ENCODE measurements around the gene MSRB3. TPM values are rescaled to one million over a fixed set of nuclear protein-coding genes. Genes with fewer than 3 reads are reported as not detected.

The MSRB3 gene
- total RNA-seq: 81.1 TPM
- long read RNA-seq, full-length matches to known transcripts: 369 of 425 reads
- long read RNA-seq, partial matches to known transcripts: 8 of 425 reads
- long read RNA-seq, other reads (novel, unspliced or antisense): 48 of 425 reads

DNA sequence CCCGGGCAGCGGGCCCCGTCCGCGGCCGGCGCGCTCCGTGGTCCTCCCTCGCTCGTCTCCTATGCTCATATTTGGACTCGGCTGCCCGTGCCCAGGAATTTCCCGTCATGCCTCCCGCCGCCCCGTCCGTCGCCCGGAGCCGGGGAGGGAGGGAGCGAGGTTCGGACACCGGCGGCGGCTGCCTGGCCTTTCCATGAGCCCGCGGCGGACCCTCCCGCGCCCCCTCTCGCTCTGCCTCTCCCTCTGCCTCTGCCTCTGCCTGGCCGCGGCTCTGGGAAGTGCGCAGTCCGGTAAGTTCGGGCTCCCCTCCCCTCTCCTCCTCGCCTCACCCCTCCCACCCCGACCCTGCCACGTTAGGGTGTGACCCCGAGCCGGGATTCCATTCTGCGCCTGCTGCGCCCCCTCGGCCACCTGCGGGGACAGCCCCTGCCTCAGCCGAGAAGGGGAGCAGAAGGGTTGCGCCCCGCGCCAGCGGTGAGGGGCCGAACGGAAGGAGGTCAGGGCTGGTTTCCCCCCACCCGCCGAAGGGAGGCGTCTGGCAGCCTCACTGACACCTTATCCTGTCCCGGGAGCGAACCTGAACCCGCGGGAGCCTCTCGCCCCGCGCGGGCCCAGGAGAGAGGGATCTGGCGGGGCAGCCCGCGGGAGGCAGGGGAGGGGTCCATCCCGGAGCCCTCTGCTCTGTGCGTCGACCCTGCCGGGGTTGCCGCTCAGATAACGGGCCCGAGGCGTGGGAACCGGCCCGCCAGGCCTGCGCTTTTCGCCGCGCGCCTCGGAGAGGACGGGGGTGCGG, at the start of gene MSRB3:
TSS of gene MSRB3 (plus strand) at position 108 of the 793 bp plus-strand sequence. CDS start 29,897 bp downstream, outside the sequence.
- DNase-seq (ENCODE audit: low spot score): peak; percentile 91

DNA sequence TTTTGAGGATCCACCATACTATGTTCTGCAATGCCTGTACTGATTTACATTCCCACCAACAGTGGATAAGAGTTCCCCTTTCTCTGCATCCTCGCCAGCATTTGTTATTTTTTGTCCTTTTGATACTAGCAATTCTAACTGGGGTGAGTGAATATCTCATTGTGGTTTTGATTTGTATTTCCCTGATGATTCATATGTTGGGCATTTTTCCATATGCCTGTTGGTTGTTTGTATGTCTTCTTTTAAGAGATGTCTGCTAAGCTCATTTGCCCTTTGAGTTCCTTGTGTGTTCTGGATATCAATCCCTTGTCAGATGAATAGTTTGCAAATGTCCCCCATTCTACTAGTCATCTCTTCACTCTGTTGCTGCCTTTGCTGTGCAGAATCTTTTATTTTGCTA, 49.0 kb upstream of the MSRB3 start:
- no peak for DNase-seq (ENCODE audit: low spot score)

- no peak for DNase-seq (ENCODE audit: low spot score)
Observed at GRCh38 chr12:65232476-65233077, 45.9 kb upstream of the MSRB3 start.

GRCh38 chr12:65237153-65237552, 41.3 kb upstream of the MSRB3 start:
- DNase-seq (ENCODE audit: low spot score): no peak

DNA sequence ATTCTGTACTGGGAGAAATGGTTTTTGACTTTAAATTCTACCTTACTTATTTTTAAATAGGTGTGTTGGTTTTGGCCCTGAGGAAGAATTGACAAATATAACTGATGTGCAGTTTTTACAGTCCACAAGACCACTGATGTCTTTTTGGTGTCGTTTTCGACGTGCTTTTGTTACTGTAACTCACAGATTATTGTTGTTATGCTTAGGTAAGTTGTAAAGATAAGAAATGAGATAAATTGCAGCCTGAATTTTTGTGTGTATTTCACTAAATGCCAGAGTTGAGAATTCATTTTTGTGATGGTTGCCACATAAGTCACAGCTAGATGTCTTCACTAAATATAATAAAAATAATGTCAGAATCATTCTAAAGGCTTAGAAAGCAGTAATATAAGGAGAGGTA, 39.9 kb upstream of the MSRB3 start:
- DNase-seq (ENCODE audit: low spot score): no peak

GRCh38 chr12:65248656-65249633, 29.5 kb upstream of the MSRB3 start:
- DNase-seq (ENCODE audit: low spot score): no peak

DNA sequence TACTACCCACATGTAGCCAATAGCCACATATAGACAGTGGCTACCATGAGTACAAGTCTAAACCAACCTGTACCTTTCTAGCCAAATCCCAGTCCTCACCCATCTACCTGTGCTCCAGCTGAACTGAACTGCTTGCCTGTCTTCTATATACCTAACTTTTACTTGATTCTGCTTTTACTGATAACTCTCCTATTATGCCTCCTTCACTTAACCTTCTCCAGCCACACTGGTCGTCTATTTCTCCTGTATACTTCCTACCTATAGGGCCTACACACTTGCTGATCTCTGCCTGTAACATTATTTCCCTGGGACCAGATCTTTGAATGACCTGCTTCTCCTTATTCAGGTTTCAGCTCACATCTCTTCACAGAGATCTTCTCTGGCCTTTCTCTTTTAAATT, 26.0 kb upstream of the MSRB3 start:
- no peak for DNase-seq (ENCODE audit: low spot score)

GRCh38 chr12:65257986-65258385, 20.5 kb upstream of the MSRB3 start:
- DNase-seq (ENCODE audit: low spot score): no peak

GRCh38 chr12:65259501-65259900, 19.0 kb upstream of the MSRB3 start:
- DNase-seq (ENCODE audit: low spot score): no peak

GRCh38 chr12:65263777-65264176, 14.7 kb upstream of the MSRB3 start:
- no peak for DNase-seq (ENCODE audit: low spot score)

DNA sequence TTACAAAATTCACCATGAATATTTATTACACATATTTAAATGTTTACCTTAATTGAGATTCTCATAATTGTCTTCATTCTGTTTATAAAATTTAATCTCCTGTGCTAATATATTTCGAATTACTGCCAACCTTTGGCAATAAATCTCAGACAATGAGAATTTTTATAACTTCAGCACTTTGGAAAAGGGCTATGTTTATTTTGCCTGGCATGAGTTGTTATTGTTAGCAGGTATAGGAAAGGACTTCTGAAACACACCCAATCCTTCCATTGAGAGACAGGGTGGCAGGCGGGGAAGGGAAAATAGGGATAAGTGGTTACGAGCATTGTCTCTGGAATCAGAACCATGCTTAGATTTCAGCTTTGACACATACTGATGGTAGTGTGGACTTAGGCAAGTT, 12.1 kb upstream of the MSRB3 start:
- no peak for DNase-seq (ENCODE audit: low spot score)

DNA sequence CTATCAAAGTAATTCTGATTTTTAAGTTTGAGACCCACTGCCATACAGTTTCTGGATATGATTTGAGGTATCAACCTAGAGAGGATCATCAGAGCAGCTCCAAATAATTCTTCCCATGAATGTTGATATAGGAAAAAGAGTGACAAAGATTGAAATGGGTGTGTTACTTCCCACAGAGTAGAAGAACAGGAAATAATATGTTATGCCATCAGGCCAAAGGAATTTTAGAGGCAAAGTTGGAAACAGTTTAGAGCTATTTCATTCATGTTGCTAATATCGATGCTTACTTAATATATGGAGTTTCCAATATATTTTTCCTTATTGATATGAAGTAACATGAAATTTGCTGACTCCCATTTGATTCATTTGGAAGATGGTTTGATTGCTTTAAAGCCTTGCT, 8.9 kb upstream of the MSRB3 start:
- no peak for DNase-seq (ENCODE audit: low spot score)

DNA sequence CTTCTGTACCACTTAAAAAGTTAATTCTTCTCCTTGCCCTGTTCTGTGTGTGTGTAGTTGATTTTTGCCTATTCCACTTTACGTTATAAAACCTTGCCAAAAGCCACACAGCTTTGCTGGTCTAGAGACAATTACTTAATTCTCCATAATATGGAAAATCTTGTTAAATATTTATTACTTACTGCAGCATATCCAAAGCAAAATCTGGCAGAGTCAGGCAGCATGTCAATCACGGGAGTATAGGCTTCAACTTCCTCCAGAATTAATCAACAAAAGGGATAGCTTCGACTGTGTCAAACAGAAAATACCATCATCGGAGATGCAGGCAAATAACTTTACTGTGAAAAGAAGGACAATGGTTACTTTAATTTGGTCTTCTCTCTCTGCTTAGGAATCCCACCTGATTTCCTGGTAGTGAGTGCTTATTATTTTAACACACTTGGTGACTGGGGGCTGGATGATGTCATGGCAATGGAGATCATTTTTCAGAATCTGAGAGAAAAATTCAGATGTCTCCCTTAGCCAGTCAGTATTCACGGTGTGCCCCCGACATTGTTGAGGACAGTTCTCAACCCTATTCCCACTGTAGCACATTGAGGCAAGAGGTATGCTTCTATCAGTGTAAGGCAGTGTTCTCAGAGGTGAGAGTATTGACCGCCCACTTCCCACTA, 3.7 kb upstream of the MSRB3 start:
- no peak for DNase-seq (ENCODE audit: low spot score)

- DNase-seq (ENCODE audit: low spot score): no peak
Observed at GRCh38 chr12:65275627-65276026, 2.9 kb upstream of the MSRB3 start.

- DNase-seq (ENCODE audit: low spot score): no peak
Observed at GRCh38 chr12:65276916-65277530, 1.5 kb upstream of the MSRB3 start.

GRCh38 chr12:65277994-65278575, 398 bp upstream of the MSRB3 start:
- no peak for DNase-seq (ENCODE audit: low spot score)

DNA sequence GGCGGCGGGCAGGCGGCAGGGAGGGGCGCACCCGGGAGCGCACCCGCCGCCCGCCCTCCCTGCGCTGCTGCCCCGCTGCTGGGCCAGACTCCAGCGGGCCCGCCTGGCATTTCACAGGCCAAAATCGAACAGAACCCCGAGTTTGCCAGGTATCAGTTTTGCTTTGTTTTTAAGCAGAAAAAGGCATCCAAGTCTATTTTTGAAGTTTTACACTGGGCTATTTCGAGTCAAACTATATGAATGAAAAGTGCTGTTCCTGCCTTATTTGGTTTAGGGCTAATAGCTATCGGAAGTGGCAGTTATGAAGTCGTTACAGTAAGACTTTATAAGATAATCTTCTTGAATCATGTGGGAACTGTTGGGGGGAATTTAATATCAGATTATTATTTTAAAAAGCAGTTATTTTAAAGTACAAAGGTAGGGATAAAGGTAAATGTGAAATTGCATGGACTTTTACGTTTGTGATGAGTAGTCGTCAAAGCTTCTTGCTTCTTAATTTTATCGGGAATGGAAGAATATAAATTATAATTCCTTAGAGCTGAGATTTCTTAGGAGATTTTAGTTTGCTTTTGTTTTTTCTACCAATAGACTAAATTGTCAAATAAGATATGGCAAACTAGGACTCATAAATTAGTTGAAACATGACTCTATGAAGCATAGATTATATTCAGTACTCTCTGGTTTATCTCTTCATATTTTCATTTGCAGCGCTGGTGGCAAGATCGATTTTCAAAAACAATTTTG, 1.1 kb downstream of the MSRB3 start:
- no peak for DNase-seq (ENCODE audit: low spot score)

- DNase-seq (ENCODE audit: low spot score): no peak
Observed at GRCh38 chr12:65280306-65280705, 1.8 kb downstream of the MSRB3 start.

- DNase-seq (ENCODE audit: low spot score): no peak
Observed at GRCh38 chr12:65282840-65283239, 4.4 kb downstream of the MSRB3 start.
